Uterus (tissue), 4 donors: ENCODE results near the gene PLPP4. TPM values are rescaled to one million over a fixed set of nuclear protein-coding genes. Genes with fewer than 3 reads are reported as not detected.

Experiments used
- DNase-seq, 2 donors: peaks; one replicate each; pipeline ENCODE4 v3.0.0-alpha.2; 2019 to 2020
- H3K27ac ChIP-seq, 2 donors: fragments of 200-600 bp; sonication (generic); 1 replicate in 1 of 2; 2 replicates in 1 of 2; pipeline ENCODE4 v1.5.1; 2016 to 2018
- H3K27me3 ChIP-seq, 2 donors: fragments of 200-600 bp; sonication (generic); one replicate each; pipeline ENCODE4 v1.5.1; 2018 to 2019; ENCODE audit warnings: control low read depth in 1 of 2
- H3K36me3 ChIP-seq, 2 donors: fragments of 200-600 bp; sonication (generic); one replicate each; pipeline ENCODE4 v1.5.1; 2019; ENCODE audit warnings: control low read depth in 1 of 2
- H3K4me1 ChIP-seq, 2 donors: fragments of 200-600 bp; sonication (generic); one replicate each; pipeline ENCODE4 v1.5.1; 2018 to 2019; ENCODE audit warnings: control low read depth in 1 of 2
- H3K4me3 ChIP-seq, 2 donors: fragments of 200-600 bp; sonication (generic); 1 replicate in 1 of 2; 2 replicates in 1 of 2; pipeline ENCODE4 v1.5.1; 2018 to 2019; ENCODE audit warnings: mild to moderate bottlenecking in 1 of 2
- H3K9me3 ChIP-seq, 2 donors: fragments of 200-600 bp; sonication (generic); one replicate each; pipeline ENCODE4 v1.5.1; 2019; ENCODE audit warnings: control low read depth in 1 of 2
- CTCF ChIP-seq, 4 experiments: fragments of 200-600 bp in 2 of 4; fragments of 450-650 bp in 2 of 4; sonication (generic) in 2 of 4; IDR thresholded peaks; one replicate each; pipeline ENCODE4 v1.5.1; 2016 to 2019; ENCODE audit warnings: antibody characterized with exemption in 4 of 4, mild to moderate bottlenecking in 2 of 4, moderate library complexity in 1 of 4
- POLR2A ChIP-seq, 2 donors: fragments of 450-650 bp; IDR thresholded peaks; one replicate each; pipeline ENCODE4 v1.6.1; 2016; ENCODE audit warnings: antibody characterized with exemption in 2 of 2, mild to moderate bottlenecking in 1 of 2, moderate library complexity in 1 of 2
- intact Hi-C: fragments of 100-400 bp; cut with DNase I; formaldehyde crosslinking; loops from one replicate; pipeline ENCODE4 v1.15.1; 2023; ENCODE audit warnings: low total_unique reads
- total RNA-seq, 4 donors: library from RNA; depleted of rRNA in 3 of 4; stranded (reverse); fragments of >200 nt in 3 of 4; gene quantifications; one replicate each; pipeline versions ENCODE4 v1.1.0 to v1.2.4, GENCODE V29; 2014 to 2023
- donor health status: DM: yes; HTN: yes; CAD: no.

Gene PLPP4
- total RNA-seq, 4 donors from 2014 or later, result 0.55 TPM; not detected in 3

- no peaks in the 10 kb centered on the region for H3K9me3 ChIP-seq
- no peak overlapping the region for H3K4me3 ChIP-seq
- no peak for DNase-seq
- TF ChIP-seq POLR2A (IDR thresholded peaks at IDR 0.05), result no peak
- TF ChIP-seq CTCF (IDR thresholded peaks at IDR 0.05), result no peak
- H3K36me3 ChIP-seq, result no peaks in the 10 kb centered on the region
- H3K27ac ChIP-seq, result no peak overlapping the region
- H3K27me3 ChIP-seq, result no peaks in the 10 kb centered on the region
- no peaks in the 10 kb centered on the region for H3K4me1 ChIP-seq
- intact Hi-C loops, result no loop called here
Measured at GRCh38 chr10:120599200-120599724, 142.2 kb downstream of the PLPP4 start.

- Histone ChIP-seq H3K4me1 (no peaks in the 10 kb centered on the region), H3K27ac (no peak overlapping the region), H3K9me3 (no peaks in the 10 kb centered on the region), H3K27me3 (no peaks in the 10 kb centered on the region), H3K4me3 (no peak overlapping the region), H3K36me3 (no peaks in the 10 kb centered on the region)
- intact Hi-C loops, result no loop called here
- TF ChIP-seq POLR2A (IDR thresholded peaks at IDR 0.05), result no peak
- no peak for TF ChIP-seq CTCF (IDR thresholded peaks at IDR 0.05)
- DNase-seq, result no peak
Measured at GRCh38 chr10:120600871-120601649, 144.0 kb downstream of the PLPP4 start.

- intact Hi-C loops, result no loop called here
Measured at GRCh38 chr10:120601999-120602398, 145.0 kb downstream of the PLPP4 start.

GRCh38 chr10:120605410-120605809 lies 148.4 kb downstream of the PLPP4 start:
- Histone ChIP-seq H3K4me1 (no peaks in the 10 kb centered on the region), H3K4me3 (no peak overlapping the region), H3K27me3 (no peaks in the 10 kb centered on the region), H3K36me3 (no peaks in the 10 kb centered on the region), H3K27ac (no peak overlapping the region), H3K9me3 (no peaks in the 10 kb centered on the region)
- TF ChIP-seq CTCF (IDR thresholded peaks at IDR 0.05) (no peak), POLR2A (IDR thresholded peaks at IDR 0.05) (no peak)
- no peak for DNase-seq
- intact Hi-C loops, result no loop called here

More at GRCh38 chr10:120601999-120602398, 145.0 kb downstream of the PLPP4 start:
- H3K27me3 ChIP-seq, result no peaks in the 10 kb centered on the region
- H3K36me3 ChIP-seq, result no peaks in the 10 kb centered on the region
- TF ChIP-seq POLR2A (IDR thresholded peaks at IDR 0.05), result no peak
- H3K4me3 ChIP-seq, result no peak overlapping the region
- no peak overlapping the region for H3K27ac ChIP-seq
- H3K4me1 ChIP-seq, result no peaks in the 10 kb centered on the region
- no peak for DNase-seq
- no peaks in the 10 kb centered on the region for H3K9me3 ChIP-seq

- Histone ChIP-seq H3K4me3 (no peak overlapping the region), H3K36me3 (no peaks in the 10 kb centered on the region), H3K27me3 (no peaks in the 10 kb centered on the region), H3K27ac (no peak overlapping the region), H3K9me3 (no peaks in the 10 kb centered on the region), H3K4me1 (no peaks in the 10 kb centered on the region)
- intact Hi-C loops, result no loop called here
- DNase-seq, result no peak
- no peak for TF ChIP-seq POLR2A (IDR thresholded peaks at IDR 0.05)
- TF ChIP-seq CTCF (IDR thresholded peaks at IDR 0.05), result no peak
Measured at GRCh38 chr10:120606051-120606764, 149.2 kb downstream of the PLPP4 start.
